HG02884 (cell line): ENCODE results near the gene TMEM154.

ENCODE experiments used
- ATAC-seq: cut with Tn5 transposase; IDR thresholded peaks from one replicate; pipeline ENCODE4 v1.9.1; 2021; ENCODE audit warnings: mild to moderate bottlenecking, moderate library complexity; ENCODE audit not compliant: unreplicated experiment

The TMEM154 gene

GRCh38 chr4:152696764-152697261 lies 17.0 kb upstream of the TMEM154 start:
- peak; percentile 99 for ATAC-seq

DNA sequence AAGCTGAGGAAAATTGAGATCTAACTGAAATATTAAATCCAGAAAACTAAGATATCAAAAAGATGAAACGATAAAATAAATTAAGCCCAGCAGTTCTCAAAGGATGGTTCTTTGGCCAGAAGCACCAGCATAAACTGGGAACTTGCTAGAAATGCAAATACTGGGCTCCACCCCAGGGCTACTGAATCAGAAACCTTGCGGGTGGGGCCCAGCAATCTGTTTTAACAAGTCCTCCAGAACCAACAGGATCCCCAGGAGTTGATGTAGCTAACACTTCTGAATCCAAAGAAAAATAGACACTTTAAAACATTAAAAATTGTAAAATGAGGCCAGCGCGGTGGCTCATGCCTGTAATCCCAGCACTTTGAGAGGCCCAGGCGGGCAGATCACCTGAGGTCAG lies 14.1 kb upstream of the TMEM154 start:
- ATAC-seq: no peak

DNA sequence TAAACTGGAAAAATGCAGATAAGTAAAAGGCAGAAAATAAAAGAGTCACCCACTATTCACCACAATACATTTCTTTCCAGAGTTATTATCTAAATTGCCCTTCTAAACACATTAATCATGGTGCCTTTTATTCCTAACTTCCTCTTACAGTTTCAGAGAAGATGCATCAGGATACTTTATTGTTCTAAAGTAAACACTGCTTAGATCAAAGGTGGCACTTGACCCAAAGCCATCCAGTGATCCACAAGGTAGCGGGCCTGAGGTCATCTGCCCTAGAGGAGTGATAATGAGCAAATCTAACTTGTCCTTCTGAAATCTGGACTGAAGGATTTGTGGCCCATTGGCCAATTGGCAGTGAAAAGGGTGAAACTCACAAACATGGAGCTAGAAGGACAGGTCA lies 12.0 kb upstream of the TMEM154 start:
- ATAC-seq: no peak

DNA sequence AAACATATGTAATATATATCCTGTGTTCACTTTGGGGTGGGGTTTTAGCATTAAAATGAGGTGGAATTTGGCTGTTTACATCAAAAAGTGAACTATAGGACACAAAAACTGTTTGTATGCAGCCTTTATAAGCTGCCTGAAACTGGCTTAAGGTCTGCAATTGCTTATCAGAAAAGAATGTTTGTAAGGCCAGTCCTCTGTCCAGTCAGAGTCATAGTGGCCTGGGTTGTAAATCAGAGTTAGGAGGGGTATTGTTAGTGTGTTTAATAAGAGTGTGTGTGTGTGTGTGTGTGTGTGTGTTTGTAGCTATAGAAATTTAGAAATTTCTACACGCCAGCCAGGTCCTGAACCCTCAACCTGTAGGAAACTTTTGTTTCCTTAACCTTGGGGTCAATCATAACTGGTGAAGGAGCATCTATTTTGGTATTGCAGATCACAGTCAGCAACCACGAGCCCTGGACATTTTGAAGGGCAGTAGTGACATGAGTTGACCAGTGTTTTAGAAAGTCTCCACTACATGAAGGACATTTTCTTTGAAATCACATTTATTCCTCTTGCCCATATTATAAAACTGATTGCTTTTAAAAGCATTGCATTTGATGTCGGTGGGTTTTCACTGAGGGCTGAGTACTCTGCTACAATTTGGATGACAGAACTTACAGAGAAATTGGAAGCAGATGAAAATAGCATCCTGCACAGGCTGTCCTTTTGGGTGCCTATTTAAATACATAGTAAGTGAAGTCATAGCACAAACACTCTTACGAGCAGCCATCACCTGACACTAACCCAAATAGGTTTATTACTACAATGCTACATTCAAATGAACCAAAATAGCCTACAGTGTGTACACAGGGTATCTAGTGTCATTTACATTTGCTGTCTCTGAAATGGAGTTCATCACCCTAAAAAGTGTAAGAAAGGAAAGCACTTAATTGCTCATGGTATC lies 11.2 kb upstream of the TMEM154 start:
- ATAC-seq: no peak

DNA sequence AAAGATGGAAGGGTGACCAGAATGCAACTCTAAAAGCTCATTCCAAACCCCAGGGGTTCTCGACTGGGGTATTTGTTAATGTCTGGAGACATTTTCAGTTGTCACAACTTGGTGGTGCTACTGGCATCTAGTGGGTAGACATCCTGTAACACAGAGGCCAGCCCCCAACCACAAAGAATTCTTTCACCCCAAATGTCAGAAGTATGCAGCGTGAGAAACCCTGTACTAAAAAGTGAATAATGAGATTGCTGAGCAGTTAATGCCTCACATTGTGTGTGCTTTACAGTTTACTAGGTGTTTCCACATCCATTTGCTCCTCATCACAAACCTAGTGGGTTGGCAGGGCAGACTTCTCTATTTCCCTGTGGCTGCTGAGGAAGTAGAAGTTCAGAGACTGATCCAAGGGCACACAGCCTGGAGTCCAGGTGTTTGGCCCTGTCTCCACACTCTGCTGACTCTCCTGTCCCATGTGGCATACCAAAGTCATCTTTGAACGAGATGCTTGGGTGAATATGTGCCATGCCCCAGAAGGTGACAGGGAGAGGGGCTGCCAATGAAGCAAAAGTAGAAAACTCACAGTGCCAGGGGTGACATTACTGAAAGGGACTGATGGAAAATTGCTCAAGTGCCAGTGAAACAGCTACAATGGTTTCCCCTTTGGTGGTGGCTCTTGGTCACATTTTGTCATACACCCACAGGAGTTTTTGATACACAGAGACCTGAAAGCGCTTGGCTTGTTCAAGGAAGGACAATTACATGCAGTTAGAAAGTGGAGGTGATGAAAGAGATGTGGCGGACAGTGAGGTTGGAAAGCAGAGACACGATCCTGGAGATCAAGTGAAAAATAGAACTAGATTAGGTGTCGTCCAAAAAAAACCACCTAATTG lies 10.1 kb upstream of the TMEM154 start:
- ATAC-seq: no peak

DNA sequence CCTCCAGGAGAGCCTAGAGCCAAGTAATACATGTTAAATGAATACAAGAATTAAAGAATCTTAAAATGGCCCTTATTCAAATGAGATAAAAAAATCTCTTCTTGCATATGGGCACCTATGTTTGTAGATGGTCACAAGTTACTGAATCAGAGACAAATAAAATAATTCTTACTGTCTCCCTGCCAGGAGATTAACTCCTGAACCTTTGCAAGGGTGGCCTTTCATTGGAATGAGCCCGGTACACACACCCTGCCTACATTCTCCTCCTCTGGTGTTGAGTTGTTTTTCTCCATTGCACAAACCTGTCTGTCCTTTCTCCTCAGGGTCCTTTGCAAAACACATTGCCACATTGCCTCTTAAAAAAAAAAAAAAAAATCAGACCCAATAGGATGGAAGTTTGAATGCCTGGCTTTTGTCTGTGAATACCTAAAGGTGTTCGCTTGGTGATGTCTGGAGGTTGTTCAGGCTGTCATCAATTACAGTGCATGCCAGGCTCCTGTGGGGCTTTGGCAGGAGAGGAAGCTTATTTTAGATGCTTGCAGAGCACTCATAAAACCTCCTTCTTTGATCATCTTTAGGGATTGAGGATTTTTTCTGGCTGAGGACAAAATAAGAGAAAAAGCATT lies 8.3 kb upstream of the TMEM154 start:
- no peak for ATAC-seq

- ATAC-seq: no peak
Observed at GRCh38 chr4:152686452-152687013, 6.7 kb upstream of the TMEM154 start.

DNA sequence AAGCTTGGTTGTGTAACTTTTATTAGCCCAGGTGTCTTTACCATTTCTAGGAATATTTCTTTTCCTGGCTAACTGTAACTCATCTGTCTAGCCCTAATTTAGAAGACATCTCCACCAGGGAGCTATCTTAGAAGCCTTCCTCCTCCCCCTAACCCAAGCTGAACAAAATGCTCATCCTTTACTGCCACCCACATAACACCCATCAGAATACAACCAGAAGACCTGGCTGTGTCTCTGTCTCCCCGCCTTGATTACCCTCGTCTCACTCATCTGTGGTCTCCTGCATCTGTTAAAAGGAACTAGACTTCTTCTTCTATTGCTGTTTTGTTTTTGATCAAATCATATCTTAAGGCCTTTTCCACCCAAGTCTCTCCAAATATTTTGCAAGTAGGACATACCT lies 4.8 kb upstream of the TMEM154 start:
- no peak for ATAC-seq

DNA sequence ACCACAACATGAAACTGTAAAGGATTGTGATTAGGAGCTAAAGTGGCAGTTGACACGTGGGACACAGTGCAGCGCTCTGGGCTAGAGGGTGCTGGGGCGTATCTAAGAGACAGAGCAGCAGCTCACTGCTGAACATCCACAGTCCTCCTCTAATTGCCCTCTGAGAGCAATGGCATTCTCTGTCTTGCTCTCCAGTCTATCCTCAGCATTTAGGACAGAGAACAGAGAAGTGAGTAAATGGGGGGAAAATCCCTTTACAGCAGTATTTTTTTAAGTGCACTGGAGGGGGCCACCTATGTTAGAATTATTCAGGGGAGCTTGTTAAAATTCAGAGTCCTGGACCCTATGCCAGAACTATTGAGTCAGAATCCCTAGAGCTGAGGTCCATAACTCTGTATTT lies 4.2 kb upstream of the TMEM154 start:
- peak; percentile 68 for ATAC-seq

- ATAC-seq: no peak
Observed at GRCh38 chr4:152682143-152682941, 2.5 kb upstream of the TMEM154 start.

GRCh38 chr4:152680988-152681603 lies 1.3 kb upstream of the TMEM154 start:
- ATAC-seq: no peak

GRCh38 chr4:152678841-152679240 lies 956 bp downstream of the TMEM154 start:
- ATAC-seq: no peak

- no peak for ATAC-seq
Observed at GRCh38 chr4:152677117-152677516, 2.7 kb downstream of the TMEM154 start.

DNA sequence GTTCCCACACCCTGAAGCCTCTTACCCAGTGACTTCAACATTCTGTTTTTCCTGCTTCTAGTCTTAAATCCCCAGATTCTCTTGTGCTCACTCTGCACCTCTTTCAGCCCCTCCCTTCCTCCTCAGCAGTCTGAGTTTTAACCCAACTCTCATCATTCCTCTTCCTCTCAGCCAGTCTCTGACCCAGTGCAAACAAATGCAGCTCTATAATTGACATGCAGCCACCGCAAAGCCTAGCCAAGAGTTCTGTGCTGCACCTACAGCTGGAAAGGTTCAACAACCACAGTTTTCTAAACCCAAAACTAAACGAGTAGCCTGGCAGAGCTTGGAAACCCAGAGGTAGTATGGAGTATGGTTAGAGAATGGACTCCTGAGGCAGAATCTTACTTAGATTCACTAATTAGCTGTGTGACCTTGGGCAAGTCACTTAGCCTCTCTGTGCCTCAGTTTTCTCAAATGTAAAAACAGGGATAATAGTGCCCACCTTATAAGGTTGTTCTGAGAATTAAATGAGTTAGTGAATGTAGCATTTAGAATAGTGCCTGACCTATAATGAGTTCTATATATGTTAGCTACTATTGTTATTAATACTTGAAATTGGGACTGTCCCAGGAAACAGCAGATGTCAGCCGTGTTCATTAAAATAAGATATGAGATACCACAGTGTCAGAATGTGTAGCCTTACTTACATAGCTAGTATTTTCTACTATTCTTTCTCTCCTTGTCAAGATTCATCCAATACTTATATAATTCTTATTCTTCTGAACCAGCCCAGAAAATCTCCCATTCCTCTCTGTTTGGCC lies 3.5 kb downstream of the TMEM154 start:
- ATAC-seq: peak; percentile 37

DNA sequence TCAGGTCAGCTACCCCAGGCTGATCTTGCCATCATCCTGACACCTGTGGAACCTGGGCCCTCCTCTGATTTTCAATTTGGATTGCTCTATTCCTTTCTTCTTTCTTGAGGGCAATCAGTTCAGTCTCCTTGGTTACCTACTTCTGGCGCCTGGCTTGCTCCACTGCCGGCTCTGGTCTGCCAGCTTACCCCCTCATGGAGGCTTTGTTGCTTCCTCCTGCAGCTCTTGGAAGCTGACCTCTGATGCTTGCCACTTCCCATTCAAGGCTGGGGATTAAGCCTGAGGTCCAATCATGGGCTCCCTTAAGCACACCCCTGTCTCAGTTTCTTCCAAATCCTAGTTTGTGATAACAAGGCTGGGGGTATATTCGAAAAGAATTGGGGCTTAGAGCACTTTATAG lies 5.4 kb downstream of the TMEM154 start:
- ATAC-seq: no peak

DNA sequence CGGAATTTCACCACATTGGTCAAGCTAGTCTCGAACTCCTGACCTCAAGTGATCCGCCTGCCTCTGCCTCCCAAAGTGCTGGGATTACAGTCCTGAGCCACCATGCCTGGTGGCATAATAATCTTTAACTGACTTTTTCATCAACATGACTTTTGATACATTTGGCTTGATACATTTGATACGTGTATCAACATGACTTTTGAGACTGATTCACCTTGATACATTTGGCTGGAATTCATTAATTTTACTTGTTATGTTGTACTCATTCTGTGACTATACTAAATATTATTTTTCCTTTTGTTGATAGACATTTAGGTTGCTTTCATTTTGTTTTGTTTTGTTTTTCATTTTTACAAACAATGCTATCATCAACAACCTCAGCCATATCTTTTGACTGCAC lies 6.3 kb downstream of the TMEM154 start:
- no peak for ATAC-seq

DNA sequence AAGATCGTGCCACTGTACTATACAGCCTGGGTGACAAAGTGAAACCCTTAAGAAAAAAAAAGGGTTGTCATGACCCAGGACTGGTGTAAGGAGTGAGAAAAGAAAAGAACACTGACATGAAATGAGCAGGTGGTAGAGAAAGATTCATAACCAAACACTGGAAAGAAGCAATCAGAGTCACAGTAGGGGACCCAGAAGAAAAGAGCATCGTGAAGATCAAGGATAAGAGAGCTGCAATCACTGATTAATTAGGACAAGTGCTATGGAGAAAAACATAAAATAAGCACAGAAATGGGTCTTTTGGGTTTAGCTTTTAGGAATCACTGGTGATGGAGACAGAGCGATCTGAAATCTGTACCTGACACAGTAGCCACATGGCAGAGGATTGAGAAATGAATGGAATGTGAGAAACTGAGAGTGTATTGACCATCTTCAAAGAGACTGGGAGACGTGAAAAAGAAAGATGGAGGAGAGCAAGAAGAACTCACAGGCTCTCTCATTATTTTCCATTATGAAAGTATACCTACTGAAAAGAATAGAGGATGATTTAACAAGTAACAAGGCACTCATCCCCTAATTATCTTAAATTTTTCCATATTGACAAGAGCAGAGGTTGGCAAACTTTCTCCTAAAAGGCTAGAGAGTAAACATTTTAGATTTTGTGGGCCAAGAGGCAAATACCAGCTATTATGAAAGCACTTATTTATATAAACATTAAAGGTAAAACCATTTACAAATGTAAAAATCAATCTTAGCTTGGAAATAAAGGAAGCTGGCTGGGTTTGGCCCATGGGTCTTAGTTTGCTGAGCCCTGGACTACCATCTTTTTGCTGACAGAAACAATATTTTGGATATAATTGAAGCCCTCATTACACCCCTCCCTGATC lies 7.3 kb downstream of the TMEM154 start:
- ATAC-seq: no peak
